NCI-H2171 (cell line): ENCODE measurements around the gene ANGPT4.

Experiments used
- DNase-seq: peaks from one replicate; lab custom pipeline; 2025; lab: John Stamatoyannopoulos, UW

Gene ANGPT4

DNA sequence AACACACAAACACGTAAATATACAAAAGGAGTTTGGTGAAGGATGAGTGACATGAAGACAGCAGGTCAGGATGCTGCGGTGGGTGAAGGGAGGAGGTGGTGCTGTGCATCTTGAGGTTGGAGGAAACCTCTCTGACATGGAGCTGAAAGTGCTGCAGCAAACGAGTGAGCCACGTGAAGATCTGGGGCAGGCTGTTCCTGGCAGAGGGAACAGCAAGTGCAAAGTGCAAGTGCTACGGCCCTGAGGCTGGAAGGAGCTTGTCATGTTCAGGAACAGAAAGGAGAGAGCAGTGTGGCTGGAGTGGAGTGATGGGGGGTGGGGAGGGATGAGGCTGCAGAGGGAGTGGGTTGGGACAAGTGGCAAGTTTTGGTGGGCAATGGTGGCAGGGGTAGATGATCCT lies 24.8 kb upstream of the ANGPT4 start:
- no peak for DNase-seq

DNA sequence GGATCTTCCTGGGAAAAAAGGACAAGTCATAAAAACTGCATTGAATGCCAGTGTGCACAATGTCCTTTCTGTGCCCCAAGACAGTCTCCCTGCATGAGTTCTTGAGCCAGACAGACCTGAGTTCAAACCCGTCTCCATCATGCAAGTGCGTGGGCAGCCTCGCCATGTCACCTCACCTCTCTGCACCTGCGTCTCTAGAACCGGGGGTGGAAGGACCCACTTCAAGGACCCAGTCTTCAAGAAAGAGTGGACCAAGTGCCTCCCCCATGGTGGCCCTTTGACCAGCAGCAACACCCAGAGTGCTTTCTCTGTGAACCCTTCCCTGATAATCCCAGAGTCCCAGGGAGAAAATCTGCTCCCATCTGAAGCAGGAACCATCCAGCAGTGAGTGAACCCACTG lies 23.5 kb upstream of the ANGPT4 start:
- no peak for DNase-seq

DNA sequence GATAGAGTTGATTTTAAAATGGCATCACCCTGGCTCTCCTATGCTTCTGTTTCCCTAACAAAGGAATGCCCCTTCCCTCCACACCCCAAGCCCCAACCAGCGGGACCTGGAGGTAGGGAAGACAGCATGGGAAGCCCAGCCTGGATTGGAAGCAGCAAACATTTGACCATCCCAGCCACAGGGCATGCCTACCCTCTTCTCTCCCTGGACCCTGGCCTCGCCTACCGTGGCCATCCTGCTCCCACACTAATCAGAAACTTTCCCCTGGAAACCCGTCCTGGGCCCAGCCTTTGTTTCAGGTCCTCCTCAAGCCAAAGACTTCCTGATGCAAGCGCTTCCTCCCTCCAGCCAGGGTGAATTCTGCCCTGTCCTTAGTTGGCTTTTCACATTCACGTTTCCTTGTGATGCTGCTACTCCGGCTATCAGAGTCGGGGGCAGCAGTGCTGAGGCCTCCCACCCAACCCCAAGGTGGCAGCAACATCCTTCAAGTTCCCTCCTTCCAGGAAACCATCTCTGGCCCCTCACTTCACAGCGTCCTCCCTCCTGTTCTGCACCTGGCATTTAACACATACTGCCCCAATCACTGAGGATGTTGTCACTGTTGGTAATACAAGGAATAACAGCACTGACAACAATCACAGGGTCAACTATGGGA lies 18.2 kb upstream of the ANGPT4 start:
- no peak for DNase-seq

DNA sequence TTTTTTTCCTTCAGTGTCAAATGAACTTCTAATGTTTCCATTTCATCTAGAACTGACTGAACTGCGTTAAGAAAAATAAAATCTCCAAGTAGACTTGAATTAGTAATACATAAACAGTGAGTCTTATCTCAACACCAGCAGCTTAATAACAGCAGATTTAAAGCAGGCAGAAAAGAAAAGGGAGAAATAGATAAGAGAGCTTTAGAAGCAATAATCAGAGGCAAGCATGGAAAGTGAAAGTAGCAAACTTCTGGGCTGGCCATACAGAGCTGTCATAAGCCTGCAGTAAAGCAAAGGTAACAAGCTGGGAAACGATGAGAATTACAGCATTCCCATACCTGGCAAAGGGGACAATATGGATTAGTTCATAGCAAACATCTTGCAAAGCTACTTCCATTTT lies 16.9 kb upstream of the ANGPT4 start:
- no peak for DNase-seq

DNA sequence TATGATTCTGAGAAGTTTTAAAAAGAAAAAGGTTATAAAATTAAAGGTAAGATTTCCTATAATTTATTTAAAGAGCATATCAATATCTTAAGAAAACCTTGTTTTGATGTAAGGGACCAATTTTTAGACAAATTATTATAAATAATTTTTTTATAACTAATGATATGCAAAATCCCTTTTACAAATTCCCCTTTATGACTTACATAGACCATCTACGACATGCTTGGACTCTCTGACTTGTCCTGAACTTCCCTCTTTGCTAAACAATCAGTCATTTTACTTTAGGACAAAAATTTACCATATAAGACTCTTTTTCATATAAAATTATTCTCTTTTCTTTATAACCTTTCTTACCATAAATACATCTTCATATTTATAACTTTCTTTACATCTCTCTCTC lies 15.3 kb upstream of the ANGPT4 start:
- peak; percentile 28 for DNase-seq

DNA sequence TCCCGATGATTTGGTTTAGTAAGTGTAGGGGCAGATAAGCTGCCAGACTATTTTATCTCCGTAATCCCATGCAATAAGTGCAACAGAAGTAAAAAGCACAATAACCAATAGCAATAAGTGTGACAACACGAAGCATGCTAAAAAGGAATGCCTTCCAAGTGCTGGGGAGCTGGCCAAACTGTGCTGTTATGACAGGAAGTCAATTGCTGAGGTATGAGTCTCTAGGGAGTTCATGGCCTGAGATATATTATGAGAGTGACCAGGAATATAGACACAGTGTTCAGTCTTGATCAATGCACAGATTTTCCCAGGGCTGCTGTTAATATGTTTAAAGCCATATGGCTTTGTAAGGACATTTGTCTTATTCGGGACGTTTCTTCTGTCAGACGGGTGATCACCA lies 10.5 kb upstream of the ANGPT4 start:
- DNase-seq: no peak

DNA sequence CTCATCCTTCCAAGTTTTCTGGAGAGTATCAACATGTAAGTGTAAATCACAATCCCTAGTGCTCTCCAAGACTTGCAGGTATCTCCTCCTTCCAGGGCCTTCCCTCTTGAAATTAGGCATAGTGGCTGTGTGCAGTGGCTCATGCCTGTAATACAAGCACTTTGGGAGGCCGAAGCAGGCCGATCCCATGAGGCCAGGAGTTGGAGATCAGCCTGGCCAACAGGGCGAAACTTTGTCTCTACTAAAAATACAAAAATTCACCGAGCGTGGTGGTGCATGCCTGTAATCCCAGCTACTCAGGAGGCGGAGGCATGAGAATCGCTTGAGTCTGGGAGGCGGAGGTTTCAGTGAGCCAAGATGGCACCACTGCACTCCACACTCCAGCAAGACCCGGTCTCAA lies 9.4 kb upstream of the ANGPT4 start:
- DNase-seq: no peak

DNA sequence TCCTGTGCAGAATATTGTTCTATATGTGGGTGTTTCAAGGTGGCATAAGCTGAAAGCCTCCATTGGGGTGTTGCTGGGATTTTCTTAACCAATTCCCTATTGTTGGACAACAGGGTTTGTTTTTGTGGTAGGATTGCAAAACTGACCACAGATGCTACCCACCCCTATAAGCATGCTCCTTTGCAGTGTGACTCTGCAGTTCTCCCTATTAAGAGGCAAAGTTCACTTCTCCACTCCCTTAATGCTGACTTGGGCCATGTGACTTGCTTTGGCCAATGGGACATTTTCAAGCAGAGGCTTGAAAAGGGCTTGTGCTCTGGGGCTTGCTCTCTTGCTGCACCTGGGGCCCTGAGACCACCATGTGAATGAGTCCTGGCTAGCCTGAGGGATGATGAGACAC lies 8.5 kb upstream of the ANGPT4 start:
- DNase-seq: no peak

DNA sequence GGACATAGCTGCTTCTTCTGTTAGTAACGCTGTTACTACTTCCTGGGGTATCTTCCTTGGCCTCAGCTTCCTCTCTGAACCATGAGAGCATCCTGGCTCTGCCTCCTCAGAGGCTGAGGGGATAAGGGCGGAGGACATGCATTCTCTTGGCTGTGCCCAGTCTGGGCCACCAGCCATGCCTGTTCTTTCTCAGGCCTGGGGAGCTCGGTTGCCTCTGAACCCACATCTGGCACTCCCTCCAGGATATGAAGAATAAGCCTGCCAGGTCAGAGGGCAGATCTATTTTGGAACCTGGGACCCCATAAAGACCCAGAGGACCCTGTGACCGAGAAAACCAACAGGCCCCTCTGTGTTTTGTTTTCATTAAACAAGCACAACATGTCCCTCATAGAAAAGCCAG lies 6.6 kb upstream of the ANGPT4 start:
- no peak for DNase-seq

DNA sequence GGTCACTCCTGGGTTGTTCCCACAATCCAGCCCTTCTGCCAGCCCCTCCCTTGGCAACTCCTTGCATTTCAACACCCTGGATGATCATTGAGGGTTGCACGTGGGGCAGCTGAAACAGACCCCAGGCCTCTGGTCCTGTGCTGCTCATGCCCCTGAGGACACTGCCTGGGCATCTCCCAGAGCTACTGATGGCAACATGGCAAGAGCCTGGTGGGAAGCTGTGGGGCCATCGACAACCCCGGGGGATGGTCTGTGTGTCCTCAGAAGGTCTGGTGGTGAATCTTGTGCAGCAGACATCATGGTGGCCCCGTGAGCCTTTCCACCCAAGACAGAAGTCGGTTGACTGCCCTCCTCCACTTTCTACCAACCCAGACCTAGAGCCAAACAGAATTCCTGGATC lies 4.9 kb upstream of the ANGPT4 start:
- DNase-seq: no peak

DNA sequence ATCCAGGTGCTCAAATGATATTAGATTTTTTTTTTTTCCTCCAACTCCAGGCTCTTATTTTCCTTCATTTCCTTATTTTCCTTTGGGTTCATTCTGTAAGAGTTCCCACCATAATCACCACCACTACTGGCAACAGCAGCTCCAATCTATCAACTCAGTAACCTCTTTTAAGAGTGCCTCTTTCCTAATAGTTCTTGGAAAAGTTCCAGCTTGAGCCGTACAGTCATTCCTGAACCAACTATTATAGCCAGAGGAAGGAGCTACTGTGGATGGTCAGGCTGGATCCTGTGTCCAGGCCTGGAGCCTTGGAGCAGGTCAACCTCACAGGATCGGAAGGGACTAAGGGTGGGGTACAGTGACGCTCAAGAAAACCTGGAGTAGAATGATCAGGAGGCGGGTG lies 4.2 kb upstream of the ANGPT4 start:
- no peak for DNase-seq

DNA sequence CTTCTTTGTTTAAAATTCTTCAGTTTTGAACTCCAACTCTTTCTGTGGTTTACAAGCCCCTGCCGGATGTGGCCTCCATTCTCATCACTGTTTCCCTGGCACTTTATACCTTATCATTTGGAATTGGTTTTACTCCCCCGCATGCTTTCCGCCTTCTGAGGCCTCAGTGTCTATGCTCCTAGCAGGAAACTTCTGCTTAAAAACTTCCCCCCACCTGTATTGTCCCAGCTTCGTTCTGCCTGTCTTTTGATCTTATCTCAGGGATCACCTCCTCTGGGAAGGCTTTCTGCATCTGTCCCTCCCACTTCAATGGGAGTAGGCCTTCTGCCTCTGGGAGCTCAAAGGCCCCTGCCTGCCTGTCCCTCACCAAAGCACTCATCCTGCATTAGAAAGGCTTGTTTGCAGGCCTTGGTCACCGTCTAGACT lies 3.4 kb upstream of the ANGPT4 start:
- DNase-seq: no peak

DNA sequence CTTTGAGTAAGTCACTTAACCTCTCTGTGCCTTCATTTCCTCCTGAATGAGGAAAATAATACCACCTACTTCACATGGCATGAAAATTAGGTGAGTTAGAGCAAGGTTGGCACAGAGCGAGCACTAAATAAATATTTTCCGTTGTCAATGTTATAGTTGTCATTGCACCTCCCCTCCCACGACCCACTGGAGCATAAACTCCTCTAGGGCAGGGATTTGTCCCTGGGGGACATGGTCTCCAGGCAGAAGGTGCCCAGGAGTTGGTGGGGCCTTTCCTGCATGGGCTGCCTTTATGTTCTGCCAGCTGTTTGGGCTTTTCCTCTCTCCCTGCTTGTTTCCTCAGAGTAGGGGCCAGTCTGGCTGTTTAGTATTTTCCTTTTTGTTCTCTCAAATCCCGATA lies 1.3 kb upstream of the ANGPT4 start:
- no peak for DNase-seq

DNA sequence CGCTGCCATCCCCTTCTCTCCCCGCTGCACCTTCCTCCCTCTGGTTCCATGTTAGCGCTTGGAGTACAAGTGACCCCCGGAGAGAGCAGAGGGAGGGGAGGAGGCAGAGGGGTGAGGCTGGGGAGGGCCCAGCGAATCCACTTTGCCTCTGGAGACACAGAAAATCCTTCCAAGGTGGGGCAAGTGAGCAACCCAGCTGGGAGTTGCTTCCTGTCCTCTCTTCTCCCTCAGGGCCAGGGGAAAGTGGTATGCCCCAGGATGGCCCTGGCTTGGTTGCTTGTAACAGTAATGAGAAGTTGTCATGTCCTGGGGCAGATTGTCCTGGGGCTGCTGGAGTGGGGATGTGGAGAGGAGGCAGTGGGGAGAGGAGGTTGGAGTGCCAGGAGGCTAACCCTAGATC lies 691 bp upstream of the ANGPT4 start:
- no peak for DNase-seq

DNA sequence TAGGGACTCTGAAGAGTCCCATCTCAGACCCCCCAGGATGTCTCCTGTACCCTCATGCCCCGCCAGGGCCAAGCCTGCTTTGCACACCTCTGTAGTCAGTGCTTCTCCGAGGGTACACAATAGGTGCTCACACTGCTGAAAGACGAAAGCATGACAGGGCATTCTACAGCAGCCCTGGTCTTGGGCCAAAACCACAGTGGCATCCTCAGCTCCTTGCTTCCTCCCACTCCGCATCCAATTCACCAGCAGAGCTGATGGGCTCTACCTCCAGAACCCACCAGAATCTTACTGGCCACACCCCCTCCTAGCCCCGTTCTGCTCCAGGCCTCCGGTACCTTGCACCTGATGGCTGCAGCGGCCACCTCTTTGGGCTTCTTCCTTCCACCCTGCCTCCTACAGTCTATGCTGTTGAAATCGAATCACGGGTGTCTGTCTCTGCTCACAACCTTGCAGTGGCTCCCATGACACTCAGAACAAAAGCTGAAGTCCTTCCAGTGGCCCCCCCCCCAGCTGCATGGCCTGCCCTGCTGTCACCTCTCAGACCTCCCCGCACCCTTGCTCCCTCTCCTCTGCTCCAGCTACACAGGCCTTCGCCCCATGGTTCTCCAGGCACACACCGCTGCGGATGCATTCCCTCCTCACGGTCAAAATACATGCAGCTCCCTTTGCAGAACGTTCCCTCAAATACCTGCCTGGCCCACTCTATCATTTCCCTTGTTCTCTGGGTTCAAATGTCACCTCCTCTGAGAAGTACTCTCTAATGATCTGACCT lies 1.2 kb downstream of the ANGPT4 start:
- DNase-seq: no peak

DNA sequence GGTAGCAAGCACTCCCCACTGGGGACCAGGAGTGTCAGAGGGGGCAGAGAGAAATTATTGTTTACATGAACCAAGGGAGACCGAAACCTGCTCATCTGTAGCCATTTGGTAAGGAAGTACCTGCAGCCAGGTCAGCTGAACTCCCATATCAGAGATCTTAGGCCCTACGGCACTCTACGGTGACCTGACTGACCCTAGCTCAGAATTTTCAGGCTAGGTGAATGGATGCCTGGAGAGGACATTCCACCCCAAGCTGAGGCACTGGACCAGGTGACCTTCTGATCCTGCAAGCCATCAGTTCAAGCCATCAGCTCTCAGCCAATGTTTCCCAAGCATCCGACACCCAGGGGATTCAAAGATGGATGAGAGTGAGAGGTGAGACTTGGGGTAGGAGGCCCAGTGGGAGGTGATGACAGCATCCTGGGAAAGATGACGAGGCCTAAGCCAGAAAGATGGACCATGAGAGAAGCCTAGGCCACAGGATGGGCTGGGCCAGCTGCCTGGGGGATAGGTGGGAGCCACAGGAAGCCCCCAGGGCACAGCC lies 2.8 kb downstream of the ANGPT4 start:
- no peak for DNase-seq

DNA sequence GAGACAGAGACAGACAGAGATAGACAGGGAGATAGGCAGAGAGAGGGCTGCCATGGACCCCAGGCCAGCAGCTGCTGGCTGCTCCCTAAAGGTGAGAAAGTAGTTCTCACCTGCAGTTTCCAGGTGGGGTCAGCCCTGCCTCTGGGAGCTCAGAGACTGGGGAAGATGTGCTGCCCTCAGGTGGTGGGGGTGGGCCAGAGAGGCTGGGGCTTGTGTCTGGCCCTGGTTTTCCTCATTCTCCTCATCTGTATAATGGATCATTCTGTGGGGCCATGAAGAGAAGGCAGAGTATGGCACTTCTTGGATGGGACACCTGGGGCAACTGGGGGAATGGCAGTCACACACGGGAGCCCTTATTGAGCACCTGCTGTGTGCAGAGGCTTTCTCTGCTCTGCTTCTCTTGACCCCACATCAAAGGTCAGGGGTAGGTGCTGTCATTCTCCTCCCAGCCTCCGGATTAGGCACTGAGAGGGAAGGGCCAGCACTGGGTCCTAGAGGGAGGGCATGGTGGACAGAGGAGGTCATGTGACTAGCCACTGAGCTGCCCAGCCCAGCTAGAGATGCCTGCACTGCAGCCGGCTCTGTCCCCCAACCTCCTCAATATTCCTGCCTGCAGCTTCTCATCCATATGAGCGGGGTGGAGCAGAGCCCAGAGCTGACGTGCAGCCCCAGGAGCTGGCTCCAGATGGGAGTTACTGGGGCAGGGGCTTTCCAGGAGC lies 4.1 kb downstream of the ANGPT4 start:
- no peak for DNase-seq

DNA sequence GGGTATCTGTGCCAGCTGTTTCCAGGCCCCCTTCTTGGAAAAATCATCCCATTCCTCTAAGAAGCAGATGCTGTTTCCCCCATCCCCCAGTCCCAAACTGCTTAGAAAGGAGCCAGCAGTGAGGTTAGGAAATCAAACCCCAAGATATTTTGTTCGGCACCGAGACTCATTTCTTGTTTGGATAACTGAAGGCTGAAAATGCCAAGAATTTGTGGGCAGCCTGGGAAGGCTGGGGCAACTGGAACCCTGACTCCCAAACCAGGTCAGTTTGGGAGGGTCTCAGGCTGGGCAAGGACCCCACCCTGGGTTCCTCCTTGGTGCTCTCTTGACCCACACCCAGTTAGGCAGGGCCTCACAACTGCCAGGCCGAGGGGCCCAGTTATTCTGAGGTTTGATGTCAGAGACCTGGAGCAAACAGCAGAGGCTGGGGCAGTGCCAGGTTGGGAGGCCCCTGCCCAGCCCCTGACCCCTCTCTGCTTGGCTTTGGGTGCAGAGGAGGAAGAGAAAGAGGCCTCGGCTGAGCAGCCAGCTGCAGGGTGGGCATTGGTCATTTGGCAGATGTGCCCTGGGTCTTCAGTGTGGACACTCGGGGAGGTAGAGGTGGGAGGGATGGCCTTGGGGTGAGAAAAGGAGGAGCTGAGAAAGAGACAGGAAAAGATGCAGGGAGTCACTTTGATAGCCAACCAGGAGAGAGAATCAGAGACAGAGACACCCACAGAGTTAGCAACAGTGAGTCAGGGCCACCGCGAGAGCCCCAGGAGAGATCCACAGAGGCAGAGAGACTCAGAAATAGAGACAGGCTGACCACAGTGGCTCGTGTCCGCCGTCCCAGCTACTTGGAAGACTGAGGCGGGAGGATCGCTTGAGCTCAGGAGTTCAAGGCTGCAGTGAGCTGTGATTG lies 5.0 kb downstream of the ANGPT4 start:
- DNase-seq: no peak

DNA sequence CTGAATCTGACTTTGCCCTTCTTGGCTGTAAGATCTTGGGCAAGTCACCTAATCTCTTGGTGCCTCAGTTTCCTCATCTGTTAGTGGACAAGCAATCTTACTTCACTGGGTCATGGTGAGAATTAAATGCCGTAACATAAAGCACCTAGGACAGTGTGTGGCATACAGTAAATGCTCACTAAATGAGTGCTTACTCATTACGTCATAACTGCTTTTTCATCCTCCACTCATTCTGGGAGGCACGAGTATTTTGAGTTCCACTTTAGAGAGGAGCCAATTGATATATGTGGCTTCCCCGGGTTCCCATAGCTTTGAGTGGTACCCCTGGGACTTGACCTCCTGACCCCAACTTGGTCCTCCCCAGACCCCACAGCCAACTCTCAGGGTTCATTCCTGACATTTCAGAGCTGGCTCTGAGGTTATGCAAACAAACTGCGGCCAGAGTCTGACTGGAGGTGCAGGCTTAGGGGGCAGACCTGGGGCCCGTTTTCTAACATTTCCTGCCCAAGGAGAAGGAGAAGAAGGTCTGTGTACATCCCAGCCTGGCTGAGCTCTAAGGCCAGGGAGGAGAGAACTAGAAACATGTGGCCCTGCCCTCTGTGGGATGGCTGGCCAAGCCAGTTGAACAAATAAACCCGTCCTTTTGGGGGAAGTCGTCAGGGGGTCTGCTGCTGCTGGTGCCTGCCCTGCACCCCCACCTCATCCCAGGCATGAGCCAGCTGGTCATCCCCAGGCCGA lies 5.8 kb downstream of the ANGPT4 start:
- DNase-seq: no peak

DNA sequence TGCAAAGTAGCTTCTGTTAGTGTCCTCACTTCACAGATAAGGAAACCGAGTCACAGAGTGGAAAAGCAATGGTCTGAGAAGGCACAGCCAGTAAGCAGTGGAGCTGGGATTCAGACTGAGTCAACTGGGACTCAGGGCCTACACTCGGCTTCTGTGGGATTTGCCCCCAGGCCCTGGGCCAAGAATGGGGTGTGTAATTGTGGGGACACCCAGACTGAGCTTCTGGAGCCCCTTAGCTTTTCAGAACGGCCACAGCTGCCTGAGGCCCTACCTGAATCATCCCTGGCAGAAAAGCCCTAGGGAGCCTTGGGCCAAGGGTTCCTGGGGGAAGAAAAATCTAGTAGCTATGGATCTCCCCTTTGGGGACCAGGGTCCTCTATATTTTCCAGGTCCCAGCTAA lies 6.5 kb downstream of the ANGPT4 start:
- DNase-seq: no peak

DNA sequence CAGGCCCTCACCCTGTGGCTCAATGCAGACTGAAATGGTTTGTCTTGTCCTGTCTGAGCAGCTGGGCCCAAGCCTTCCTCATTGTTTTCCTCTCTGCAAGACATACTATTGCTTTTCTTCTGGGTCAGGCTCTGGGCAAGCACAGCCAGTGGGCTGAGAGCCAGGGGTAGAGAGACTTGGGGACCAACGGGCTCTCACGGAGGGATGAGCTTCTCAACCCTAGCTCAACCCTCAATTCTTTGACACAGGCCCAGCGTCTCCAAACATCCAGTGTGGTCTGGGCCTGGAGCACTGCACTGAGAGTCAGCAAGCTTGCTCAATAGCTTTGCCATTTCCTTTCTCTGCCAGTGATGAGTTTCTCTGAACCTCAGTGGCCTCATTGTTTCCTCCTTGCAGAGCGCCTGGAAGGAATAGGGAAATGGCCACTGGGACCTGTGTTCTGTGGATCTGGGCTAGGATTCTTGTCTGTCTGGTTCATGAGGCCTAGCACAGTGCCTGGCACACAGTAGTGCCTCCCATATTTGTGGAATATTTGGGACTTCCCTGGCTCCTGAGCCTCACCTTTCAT lies 9.3 kb downstream of the ANGPT4 start:
- DNase-seq: no peak
